ENCODE measurements around the gene GPR143. TPM values are rescaled to one million over a fixed set of nuclear protein-coding genes. Genes with fewer than 3 reads are reported as not detected.
A peak's percentile ranks its signal among the peaks of the same experiment; 100 is the strongest.

GPR143 gene
- total RNA-seq, 2 experiments from 2014 or later: not detected

DNA sequence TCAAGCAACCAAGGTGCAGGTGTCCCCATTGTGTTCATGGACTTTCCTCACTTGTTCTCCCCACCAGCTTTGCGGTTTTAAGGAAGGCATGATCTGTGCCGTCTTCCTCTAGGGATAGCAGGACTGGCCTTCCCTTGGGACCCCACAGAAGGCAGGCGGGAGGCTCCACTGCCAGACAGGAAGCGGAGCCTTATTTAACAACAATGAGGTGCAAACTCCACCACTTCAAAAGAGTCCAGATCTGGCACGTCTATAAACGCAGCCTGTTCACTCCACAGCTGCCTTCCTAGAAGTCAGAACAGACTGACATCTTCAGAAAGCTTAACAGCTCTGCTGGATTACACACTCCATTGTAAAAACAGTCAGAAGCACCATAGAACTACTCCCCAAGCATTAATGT lies 1.7 kb upstream of the GPR143 start:
- Histone ChIP-seq H3K4me1 (ENCODE audit: insufficient read depth, low read length, poor library complexity, severe bottlenecking) (peaks cover 15% of the 10 kb centered on the region), H3K4me2 (ENCODE audit: low read length) (peak overlapping the region; percentile 36), H2AFZ (ENCODE audit: low read length) (no peak overlapping the region), H3K79me2 (ENCODE audit: insufficient read depth, low read depth, low read length) (no peaks in the 10 kb centered on the region), H3K9me3 (ENCODE audit: low read length) (no peaks in the 10 kb centered on the region), H3K4me3 (ENCODE audit: low read depth, low read length, poor library complexity, severe bottlenecking) (no peak overlapping the region), H3K27ac (ENCODE audit: low read depth, low read length, poor library complexity, severe bottlenecking) (peak overlapping the region; percentile 25), H3K36me3 (ENCODE audit: insufficient read depth, low read length) (no peaks in the 10 kb centered on the region), H3K9me2 (ENCODE audit: insufficient read depth, low read length) (no peaks in the 10 kb centered on the region), H4K20me1 (ENCODE audit: insufficient read depth, low read length) (no peaks in the 10 kb centered on the region)
- POLR2A ChIA-PET: interaction anchor here (0.6 to 1.0 kb wide), 3 partner anchors 509 to 678 kb away, joined by 3 to 10 read pairs (median 5); no protein-coding TSS in a partner anchor
- no peak for TF ChIP-seq EZH2phosphoT487 (IDR thresholded peaks at IDR 0.05; ENCODE audit: borderline replicate concordance, low read depth, low read length)
- TF ChIP-seq CTCF (conservative IDR thresholded peaks at IDR 0.05; ENCODE audit: low read length): no peak
- CTCF ChIA-PET (ENCODE audit: unreplicated experiment): no interaction called here
- BruUV-seq (replicated peaks): no TSS peak
- intact Hi-C loops (cut with micrococcal nuclease; ENCODE audit: unreplicated experiment): no loop called here
- DNase-seq (ENCODE audit: low spot score): peak; percentile 16

GRCh38 chrX:9765072-9765736 lies 443 bp downstream of the GPR143 start:
- H3K4me3 ChIP-seq (ENCODE audit: low read depth, low read length, poor library complexity, severe bottlenecking): no peak overlapping the region
- DNase-seq (ENCODE audit: low spot score): no peak
- H3K27ac ChIP-seq (ENCODE audit: low read depth, low read length, poor library complexity, severe bottlenecking): no peak overlapping the region
- no peaks in the 10 kb centered on the region for H3K79me2 ChIP-seq (ENCODE audit: insufficient read depth, low read depth, low read length)
- TF ChIP-seq CTCF (conservative IDR thresholded peaks at IDR 0.05; ENCODE audit: low read length): no peak
- no peak for TF ChIP-seq EZH2phosphoT487 (IDR thresholded peaks at IDR 0.05; ENCODE audit: borderline replicate concordance, low read depth, low read length)
- no peaks in the 10 kb centered on the region for H3K9me3 ChIP-seq (ENCODE audit: low read length)
- H2AFZ ChIP-seq (ENCODE audit: low read length): no peak overlapping the region
- no peaks in the 10 kb centered on the region for H4K20me1 ChIP-seq (ENCODE audit: insufficient read depth, low read length)
- peaks cover 15% of the 10 kb centered on the region for H3K4me1 ChIP-seq (ENCODE audit: insufficient read depth, low read length, poor library complexity, severe bottlenecking)
- no peak overlapping the region for H3K4me2 ChIP-seq (ENCODE audit: low read length)
- no TSS peak for BruUV-seq (replicated peaks)
- POLR2A ChIA-PET: no interaction called here
- intact Hi-C loops (cut with micrococcal nuclease; ENCODE audit: unreplicated experiment): no loop called here
- H3K9me2 ChIP-seq (ENCODE audit: insufficient read depth, low read length): no peaks in the 10 kb centered on the region
- CTCF ChIA-PET (ENCODE audit: unreplicated experiment): no interaction called here
- no peaks in the 10 kb centered on the region for H3K36me3 ChIP-seq (ENCODE audit: insufficient read depth, low read length)

DNA sequence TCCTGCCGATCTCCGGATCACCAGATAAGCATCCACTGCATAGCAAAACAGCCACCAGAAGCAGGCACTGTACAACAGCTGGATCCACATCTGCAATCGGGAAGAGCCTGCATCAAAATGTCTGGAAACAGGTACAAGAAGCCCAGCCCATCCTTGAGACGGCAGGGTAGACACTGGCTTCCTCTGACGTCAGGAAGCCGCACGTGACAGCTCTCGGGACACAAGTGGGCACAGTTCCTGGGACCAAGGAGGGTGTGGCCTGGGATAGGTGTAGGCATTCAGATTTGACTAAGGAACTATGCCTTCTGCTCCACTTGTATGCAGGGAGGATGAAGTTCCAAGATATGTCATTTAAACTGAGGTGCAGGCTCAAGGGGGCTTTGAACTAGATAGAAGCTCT lies 6.3 kb downstream of the GPR143 start:
- ChIA-PET POLR2A (no interaction called here), CTCF (ENCODE audit: unreplicated experiment) (no interaction called here)
- intact Hi-C loops (cut with micrococcal nuclease; ENCODE audit: unreplicated experiment): no loop called here
- no peak for TF ChIP-seq CTCF (conservative IDR thresholded peaks at IDR 0.05; ENCODE audit: low read length)
- TF ChIP-seq EZH2phosphoT487 (IDR thresholded peaks at IDR 0.05; ENCODE audit: borderline replicate concordance, low read depth, low read length): no peak
- Histone ChIP-seq H3K4me2 (ENCODE audit: low read length) (no peak overlapping the region), H3K36me3 (ENCODE audit: insufficient read depth, low read length) (no peaks in the 10 kb centered on the region), H3K27ac (ENCODE audit: low read depth, low read length, poor library complexity, severe bottlenecking) (no peak overlapping the region), H3K9me3 (ENCODE audit: low read length) (no peaks in the 10 kb centered on the region), H3K4me3 (ENCODE audit: low read depth, low read length, poor library complexity, severe bottlenecking) (no peak overlapping the region), H2AFZ (ENCODE audit: low read length) (no peak overlapping the region), H3K4me1 (ENCODE audit: insufficient read depth, low read length, poor library complexity, severe bottlenecking) (no peaks in the 10 kb centered on the region), H3K9me2 (ENCODE audit: insufficient read depth, low read length) (no peaks in the 10 kb centered on the region), H4K20me1 (ENCODE audit: insufficient read depth, low read length) (no peaks in the 10 kb centered on the region), H3K79me2 (ENCODE audit: insufficient read depth, low read depth, low read length) (no peaks in the 10 kb centered on the region)
- DNase-seq (ENCODE audit: low spot score): no peak
- no TSS peak for BruUV-seq (replicated peaks)
